Stimulated activated CD8-positive, alpha-beta memory T cell treated with anti-CD3 and anti-CD28 coated beads, Interleukin-15, amount 100 ng/mL, for 4 hours (primary cell): ENCODE measurements around the gene CABLES2.
"Not testable (repeated sequence)": the region's sequence is repeated elsewhere in the genome, so short reads cannot be mapped to it uniquely, and the experiment has no call there.

Experiments
- DNase-seq, 2 donors: peaks; one replicate each; pipeline ENCODE4 v3.0.0-alpha.2; 2020; ENCODE audit warnings: low read depth in 2 of 2

CABLES2 gene

DNA sequence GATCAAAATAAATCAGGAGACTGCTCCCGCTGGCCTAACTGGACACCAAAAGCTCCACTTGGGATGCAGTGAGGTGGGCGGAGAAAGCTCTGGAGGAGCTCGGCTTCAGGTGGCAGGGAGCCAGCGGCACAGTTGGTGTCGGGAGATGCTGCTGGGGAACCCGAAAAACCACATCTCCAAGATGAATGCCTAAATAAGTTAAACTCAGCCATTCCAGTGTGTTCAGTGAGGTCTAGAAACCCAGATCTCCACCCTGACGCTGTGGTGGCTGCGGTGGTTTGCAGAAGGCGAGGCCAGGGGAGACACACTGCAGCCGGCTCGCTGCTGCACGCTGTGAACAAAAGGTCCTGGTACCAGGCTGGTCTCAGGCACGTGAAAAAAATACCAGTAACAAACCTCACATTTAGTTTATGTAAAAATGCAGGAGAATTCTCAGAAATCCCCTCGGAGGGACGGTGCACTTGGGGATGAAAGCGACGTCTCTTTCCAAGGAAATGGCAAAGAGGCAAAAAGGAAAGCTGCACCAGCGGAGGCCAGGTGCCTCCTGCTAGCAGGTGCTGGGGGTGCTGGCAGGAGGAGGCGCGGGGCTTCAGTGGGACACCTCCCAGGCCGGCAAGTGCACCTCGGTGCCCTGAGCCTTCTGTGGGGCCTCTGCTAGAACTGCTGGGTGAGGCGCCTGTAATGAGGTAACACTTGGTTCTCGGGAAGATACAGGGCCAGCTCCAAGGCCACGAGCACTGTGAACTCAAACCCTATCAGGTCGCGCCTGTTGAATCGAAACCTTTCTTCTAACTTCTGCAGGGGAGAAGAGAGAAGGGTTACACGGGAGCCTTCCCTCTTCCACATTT is 16.5 kb downstream of the CABLES2 start:
- no peak for DNase-seq

DNA sequence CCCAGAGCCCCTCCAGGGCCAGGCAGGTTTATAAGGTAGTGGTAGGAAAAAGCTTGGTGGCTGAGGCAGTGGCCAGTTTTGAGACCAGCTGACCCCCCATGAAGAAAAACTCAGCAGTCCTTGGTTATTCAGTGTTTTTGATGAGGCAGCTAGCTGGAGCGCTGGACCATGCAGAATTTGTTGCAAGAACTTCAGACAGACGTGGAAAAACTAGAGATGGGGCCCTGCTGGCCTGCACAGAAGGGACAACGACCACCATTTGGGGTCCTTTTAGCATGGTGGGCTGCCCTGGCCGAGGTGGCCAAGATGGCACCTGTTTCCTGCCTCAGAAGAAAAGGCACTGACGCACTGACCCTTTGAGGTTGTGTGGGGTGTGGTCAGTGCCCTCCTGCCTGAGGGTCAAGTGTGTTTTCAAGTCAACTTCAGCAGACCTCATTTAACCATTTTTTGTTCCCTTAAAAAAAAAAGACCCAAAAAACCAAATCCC is 17.4 kb downstream of the CABLES2 start:
- DNase-seq, result no peak

DNA sequence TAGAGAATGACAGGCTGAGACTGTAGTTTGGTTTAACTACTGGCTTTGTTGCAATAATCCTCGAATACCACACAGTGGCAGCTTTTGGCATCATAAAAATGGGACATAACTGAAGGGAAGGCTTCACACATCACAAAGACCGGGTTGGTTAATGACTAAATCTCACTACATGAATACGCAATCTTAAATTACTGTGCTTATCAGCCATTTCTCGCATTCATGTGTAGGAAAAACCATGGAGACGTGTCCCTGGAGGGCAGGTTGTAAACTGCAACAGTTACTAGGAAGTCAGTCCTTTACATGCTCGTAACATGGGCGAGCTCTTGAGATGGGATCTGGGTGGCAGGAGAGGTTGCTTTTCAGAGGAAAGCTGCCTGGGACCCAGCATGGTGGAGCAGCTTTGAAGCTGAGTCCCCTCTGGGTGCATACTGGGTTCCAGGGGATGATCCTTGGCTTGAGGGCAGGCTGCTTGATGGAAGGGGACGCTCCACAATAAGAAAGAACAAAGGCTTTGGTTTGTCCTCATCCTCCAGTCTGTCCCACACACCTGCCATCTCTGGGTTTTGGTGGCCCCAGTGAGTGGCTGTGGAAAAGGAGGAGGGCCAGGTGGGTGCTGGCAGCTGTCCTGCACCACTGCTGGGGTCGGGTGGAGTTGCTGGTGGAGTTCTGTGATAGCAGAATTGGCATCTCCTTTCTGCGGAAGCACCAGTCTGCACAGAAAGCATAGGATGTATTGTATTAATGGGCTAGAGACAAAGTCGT is 18.1 kb downstream of the CABLES2 start:
- DNase-seq, result no peak

DNA sequence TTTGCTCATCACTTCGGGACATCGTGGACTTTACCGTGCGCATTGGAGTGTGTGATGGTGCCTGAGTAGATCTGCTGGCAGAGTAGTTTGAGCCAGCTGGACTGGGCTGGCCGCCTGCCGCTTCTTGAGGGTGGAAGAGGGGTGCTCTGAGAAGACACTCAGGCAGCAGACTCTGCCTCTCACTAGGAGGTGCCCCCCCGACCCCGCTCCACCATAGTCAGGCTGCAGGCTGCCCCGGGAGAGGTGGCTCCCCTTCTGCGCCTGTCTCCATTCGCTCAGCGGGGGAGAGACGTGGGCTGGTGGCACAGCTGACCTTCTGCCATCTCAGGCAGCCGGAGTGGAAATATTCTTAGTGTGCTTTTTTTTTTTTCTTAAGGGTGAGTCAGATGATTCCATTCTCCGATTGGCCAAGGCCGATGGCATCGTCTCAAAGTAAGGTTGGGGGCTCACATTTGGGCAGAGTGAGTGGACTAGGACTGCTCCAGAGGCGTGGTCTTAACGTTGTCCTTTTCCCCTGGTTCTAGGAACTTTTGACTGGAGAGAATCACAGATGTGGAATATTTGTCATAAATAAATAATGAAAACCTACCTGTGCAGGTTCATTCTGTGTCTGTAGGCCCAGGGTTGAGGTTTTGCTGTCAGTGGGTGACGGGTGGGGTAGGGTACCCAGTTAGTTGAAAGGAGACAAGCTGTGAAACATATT is 19.0 kb downstream of the CABLES2 start:
- DNase-seq, result no peak

DNA sequence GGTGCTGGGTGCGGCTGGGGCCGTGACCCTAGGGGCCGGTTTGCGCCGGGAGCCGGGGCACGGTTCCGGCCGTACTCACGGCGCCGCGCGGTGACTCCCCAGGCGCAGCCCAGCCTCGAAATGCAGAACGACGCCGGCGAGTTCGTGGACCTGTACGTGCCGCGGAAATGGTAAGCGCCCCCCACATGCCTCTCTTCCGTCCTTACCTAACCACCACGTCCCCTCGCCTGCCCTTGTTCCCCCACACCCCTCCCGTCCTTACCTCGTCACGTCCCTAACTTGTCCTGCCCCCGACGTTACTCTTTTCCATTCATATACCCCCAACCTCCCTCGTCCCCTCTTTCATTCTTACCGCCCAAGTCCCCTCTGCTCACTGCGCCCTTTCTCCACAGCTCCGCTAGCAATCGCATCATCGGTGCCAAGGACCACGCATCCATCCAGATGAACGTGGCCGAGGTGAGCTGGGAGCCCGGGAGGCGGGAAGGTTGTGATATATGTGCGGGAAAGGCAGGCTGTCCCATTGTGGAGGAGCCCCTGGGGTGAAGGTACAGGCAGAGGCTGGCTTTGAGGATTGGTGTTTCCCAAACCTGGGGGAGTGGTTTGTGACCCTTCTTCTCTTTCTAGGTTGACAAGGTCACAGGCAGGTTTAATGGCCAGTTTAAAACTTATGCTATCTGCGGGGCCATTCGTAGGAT is 19.7 kb downstream of the CABLES2 start:
- no peak for DNase-seq

DNA sequence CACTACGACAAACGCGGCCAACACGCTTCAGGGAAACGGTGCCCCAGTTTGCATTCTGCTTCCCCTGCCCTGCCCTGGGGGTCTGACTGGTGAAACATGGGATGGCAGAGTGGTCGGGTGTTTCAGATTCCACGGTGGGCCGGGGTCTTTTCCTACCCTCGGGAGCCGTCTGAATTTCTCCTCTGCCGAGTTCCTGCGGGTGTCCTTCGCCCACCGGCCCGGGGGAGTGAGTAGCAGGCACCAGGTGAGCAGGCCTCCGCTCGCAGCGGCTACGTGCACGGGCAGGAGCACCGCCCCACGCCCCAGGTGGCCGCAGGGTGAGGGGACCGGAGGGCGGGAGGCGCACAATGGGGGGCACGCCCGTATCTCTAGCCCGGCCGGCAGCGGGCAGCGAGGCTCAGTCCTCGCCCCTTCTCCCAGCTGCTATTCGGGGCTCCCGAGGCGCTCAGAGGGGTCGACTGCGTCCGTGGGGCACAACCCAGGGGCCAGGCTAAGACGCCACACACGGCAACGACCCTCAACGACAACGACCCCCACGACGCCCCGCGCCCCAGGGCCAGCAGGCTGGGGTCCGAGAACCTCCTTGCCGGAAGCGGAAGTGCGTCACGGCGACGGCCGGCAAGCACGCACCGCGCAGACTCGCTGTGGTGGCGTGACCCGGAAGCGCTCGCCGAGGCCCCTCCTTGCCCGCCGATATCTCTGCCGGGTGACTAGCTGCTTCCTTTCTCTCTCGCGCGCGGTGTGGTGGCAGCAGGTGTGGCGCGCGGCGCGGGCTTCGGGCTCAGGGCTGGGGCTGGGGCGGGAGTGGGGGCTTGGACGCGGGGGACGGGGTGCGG is 20.5 kb downstream of the CABLES2 start, which contains the start of gene RPS21:
TSS of gene RPS21 (plus strand) at position 721 of the 836 bp plus-strand sequence. CDS start 236 bp downstream, outside the sequence.
- DNase-seq, result peak; percentile 84 to 85

DNA sequence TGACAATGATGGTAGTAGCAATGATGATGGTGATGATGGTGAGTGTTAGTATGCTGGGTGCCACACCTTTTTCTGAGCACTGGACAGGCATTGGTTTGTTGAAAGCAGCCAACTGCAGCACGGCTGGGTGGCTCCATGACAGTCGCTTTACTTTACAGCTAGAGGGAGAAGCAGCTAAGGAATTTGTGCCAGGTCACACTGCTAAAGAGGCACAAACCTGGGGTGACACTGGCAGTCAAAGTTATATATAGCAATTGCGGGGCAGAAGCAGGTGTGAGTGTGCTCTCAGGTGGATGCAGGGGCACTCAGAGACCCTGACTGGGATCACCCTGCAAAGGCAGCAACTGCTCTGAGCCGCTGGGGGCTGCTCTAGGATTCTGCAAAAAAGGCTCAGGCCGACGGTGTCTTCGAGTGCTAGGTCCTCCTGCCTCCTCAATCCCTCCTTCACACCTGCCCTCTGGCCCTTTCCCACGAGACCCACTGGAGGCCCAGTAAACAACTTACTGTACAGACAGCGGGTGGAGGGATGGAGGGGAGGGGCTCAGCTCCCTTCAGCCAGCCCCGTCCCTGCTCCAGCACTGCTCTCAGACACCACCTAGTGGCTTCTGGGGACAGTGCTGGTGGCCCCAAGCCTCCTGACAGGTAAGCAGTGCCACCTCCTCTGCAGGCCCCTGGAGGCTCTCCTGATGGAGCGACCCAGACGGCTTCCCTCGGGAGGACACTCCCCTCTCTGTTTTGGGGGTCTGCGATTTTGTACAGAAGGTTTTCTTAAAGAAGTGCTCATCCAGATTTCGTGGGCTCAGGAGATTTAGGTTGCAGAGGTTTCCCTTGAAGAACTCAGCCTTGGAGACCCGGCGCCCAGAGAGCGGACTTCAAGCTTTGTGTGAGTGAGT is 24.5 kb downstream of the CABLES2 start:
- peak; percentile 51 to 61 for DNase-seq

DNA sequence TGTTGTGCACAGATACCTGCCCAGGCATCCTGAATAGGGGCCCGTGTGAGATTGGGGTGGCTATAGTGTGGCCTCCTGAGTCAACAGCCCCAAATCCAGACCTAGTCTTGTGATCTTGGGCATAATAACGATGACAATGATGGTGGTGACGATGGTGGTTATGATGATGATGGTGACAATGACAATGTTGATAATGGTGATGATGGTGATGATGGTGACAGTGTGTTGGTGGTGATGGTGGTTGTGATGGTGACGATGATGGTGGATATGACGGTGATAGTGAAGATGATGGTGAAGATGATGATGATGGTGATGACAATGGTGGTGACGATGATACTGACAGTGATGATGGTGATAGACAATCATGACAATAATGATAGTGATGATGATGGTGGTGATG is 25.2 kb downstream of the CABLES2 start:
- DNase-seq, result no peak

DNA sequence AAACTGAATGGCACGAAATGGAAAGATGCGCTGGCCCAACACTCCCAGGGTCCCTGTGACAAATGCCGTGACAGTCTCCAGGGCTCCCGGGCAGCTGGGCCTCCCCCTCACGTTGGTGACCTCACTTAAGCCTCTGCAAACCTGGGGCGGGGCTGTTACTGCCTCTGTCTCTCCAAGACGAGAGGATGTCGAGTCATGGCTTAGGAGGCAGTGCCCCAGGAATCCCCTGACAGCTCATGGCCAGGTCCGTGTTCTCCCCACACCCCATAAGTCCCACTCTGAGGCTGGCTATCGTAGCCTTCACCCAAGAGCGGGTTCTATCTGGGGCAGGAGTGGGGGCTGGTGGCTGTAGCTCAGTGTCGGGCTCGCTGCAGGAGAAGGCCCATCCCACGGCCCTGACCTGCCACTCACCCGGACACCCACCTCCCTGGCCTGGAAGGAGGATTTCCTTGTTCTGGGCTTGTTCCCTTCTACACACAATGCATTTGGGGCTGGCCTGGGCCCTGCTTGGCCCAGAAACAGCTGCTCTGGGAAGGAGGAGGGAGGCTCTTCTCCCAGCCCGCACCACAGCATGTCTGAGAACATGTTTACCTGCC is 25.8 kb downstream of the CABLES2 start:
- DNase-seq, result no peak

DNA sequence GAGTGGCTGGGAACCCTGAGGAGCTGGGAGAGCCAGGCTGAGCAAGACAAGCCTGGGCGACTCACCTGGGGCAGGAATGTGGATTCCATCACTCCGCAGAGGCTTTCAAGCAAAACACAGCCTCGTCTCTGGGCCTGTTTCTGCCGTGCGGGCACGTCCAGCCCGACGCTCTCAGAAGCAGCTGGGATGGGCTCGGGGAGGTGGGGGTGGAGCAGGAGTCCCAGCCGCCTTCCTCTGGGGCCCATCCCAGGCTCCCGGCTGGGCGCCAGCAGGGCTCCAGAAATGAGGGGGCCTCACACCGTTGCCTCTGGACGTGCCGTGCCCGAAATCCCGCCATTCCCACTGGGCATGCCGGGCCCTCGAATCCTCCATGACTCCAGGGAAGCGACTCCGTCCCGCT is 28.9 kb downstream of the CABLES2 start:
- no peak for DNase-seq

DNA sequence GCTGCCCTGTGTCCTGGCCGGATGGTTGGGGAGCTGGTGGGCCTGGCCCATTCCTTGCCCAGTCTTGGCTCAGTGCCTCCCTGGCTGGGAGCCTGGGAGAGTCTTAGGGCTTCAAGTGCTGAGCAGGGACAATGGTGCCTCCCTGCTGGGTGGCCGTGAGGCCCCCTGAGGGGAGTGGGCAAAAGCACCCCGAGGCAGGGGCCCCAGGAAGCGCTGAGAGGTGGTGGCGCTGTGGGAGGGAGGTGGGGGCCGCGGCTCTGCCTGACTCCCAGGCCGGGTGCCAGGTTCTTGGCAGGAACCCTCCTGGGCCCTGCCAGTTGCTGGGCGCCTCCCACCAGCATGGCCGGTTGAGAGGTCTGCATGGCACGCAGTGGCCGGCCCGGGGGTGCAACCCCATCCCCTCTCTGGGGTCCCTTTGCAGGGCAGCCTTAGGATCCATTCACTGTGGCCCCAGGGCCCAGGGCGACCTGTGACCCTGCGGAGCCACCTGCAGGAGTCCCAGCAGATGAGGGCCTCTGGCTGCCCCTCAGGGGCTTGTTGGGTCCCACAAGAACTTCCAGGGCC is 29.4 kb downstream of the CABLES2 start:
- no peak for DNase-seq

DNA sequence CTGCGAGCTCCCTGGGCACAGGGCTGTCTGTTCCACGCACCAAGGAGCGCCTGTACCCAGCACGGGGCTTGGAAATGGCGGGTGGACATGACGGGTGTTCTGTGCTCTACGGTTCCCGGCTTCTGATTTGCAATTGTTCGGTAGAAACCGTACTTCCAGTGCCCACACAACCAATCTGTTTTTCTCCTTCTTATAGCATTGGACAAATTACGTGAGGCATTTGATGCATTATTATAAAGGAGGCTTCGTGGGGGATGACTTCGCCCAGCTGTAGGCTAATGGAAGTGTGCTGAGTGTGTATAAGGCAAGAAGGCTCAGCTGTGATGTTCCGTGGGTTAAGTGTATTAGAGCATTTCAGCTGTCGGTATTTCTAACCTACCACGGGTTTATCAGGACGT is 30.0 kb downstream of the CABLES2 start:
- no peak for DNase-seq

DNA sequence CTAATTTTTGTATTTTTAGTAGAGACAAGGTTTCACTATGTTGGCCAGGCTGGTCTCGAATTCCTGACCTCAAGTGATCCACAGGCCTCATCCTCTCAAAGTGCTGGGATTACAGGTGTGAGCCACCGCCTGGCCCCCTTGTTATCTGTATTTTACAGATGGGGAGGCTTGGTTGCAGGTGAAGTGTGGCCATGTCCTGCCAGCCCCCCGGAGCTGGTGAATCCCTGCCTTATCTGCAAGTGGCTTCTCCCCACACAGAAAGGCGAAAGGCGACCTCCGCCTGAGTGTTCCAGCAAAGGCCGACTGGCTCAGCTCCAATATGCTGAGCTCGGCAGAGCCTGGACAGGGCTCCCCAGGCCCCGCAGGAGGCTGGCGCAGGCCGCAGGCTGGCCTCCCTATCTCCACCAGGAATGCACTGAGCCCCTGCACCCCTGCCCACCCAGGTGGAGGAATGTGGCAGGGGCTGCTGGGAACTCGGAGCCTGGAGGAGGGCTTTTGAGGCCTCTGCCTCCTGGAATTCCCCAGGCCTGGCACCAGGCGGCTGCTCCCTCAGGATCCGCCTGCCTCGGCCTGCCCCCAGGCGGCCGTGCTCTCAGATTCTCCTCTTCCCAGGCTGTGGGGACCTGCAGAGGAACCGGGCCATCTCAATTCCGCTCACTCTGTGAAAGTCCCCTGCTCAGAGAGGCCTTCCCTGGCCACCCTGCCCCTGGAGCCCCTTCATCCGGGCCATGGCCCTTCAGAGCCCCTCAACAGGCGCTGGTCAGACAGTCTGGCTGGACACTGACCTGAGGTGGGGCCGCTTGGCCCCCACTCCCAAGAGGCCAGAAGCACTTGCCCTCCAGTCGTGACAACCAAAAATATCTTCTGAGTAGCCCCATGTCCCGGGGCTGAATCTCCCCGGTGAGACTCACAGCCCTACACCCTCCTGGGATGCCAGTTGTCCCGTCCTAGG is 30.7 kb downstream of the CABLES2 start:
- DNase-seq, result no peak

DNA sequence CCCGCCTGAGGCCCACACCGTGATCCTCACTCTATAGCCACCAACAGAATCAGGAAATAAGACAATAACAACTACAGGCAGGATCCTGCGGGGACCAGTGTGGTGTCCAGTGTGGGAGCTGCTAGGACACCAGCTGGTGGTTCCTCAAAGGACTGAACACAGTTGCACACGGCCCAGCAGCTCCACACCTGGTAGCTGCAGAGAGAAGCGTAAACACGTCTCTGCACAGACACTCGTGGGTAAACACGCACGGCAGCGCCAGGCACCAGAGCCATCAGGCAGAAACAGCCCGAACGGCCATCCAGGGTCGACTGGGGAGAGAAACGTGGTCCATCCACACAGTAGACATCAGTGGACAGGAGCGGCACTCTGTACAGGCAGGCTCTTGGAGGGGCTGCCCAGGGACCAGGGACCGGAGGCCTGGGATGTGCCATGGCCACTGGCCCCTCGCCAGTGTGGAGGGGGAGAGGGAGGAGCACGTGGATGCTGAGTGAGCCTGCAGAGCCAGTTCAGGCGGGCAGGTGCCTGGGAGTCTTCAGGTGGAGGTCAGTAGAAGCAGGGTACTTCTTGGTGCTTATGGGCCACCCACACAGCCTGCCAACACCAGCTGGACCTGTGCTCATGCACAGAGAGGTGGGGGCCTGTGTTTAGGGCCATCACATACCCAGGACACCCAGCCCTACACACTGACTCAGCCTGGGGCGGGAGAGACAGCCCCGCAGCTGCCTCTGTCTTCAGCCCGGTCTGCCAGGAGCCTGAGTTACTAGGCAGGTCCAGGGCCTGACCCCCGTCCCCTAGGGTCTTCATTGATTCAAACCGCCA is 32.5 kb downstream of the CABLES2 start:
- DNase-seq, result no peak

DNA sequence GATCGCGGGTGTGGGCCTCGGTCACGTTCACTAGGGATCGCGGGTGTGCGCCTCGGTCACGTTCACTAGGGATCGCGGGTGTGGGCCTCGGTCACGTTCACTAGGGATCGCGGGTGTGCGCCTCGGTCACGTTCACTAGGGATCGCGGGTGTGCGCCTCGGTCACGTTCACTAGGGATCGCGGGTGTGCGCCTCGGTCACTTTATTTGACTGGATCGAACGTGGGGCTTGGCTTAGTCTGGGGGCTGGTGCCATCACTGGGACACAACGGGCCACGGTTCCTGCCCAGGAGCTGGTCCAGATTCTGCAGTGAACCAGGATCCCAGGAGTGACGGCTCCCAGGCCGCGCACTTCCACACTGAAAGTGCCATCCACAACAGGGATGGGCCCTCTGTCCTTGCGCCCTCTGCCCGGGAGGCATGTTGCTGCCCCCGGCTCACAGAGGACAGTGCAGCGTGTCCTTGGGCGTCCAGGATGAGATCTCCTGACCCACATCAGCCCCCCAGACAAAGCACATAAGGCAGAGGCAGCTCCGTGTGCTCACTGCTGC is 33.4 kb downstream of the CABLES2 start:
- DNase-seq, result not testable (repeated sequence)
